SK-MEL-5 (cell line): ENCODE measurements around the gene TPRX1. TPM values are rescaled to one million over a fixed set of nuclear protein-coding genes. Genes with fewer than 3 reads are reported as not detected.
"Not testable (repeated sequence)": the region's sequence is repeated elsewhere in the genome, so short reads cannot be mapped to it uniquely, and the experiment has no call there.

Source experiments
- DNase-seq: peaks from one replicate; pipeline ENCODE4 v3.0.0-alpha.2; 2016; ENCODE audit warnings: low read depth, low spot score
- in situ Hi-C: cut with HindIII; loops from 2 replicates; pipeline ENCODE4 v1.10.0; 2016; ENCODE audit warnings: low sequenced_read_pairs, high pct_unique_total_duplicates, low pct_unique_long_range_greater_than_20kb
- total RNA-seq: library from RNA; depleted of rRNA; stranded (reverse); fragments of >200 nt; shearing (Covaris generic); gene quantifications from 2 replicates; pipeline ENCODE4 v1.2.3, GENCODE V29; 2014

TPRX1 gene
- total RNA-seq, 1 experiment from 2014 or later = not detected

- no peak for DNase-seq
- in situ Hi-C loops = no loop called here
These were observed 2.1 kb upstream of the TPRX1 start for GRCh38 chr19:47806435-47806834.

GRCh38 chr19:47805313-47805712, 962 bp upstream of the TPRX1 start:
- in situ Hi-C loops = no loop called here
- DNase-seq = no peak

GRCh38 chr19:47803671-47804070, 680 bp downstream of the TPRX1 start:
- in situ Hi-C loops, DNase-seq: not testable (repeated sequence)

GRCh38 chr19:47803148-47803547, 1.2 kb downstream of the TPRX1 start:
- in situ Hi-C loops, DNase-seq: not testable (repeated sequence)

- DNase-seq = no peak
- in situ Hi-C loops = no loop called here
These were observed 1.8 kb downstream of the TPRX1 start for GRCh38 chr19:47802521-47803043.

GRCh38 chr19:47801270-47801669, 3.1 kb downstream of the TPRX1 start:
- in situ Hi-C loops = no loop called here

GRCh38 chr19:47798904-47799266, 5.5 kb downstream of the TPRX1 start:
- DNase-seq = no peak
- in situ Hi-C loops = no loop called here

More at GRCh38 chr19:47801270-47801669, 3.1 kb downstream of the TPRX1 start:
- no peak for DNase-seq

- in situ Hi-C loops = no loop called here
- DNase-seq = no peak
These were observed 6.1 kb downstream of the TPRX1 start for GRCh38 chr19:47797996-47798903.

- in situ Hi-C loops = no loop called here
- no peak for DNase-seq
These were observed 7.6 kb downstream of the TPRX1 start for GRCh38 chr19:47796785-47797184.

GRCh38 chr19:47794526-47794925, 9.8 kb downstream of the TPRX1 start:
- in situ Hi-C loops = no loop called here
- DNase-seq = no peak

GRCh38 chr19:47792616-47793015, 11.7 kb downstream of the TPRX1 start:
- in situ Hi-C loops = no loop called here
- DNase-seq = no peak

- in situ Hi-C loops = no loop called here
- DNase-seq = peak; percentile 86
These were observed 13.9 kb downstream of the TPRX1 start for GRCh38 chr19:47790398-47790814.

GRCh38 chr19:47789811-47790210, 14.5 kb downstream of the TPRX1 start:
- in situ Hi-C loops = not testable (repeated sequence)

GRCh38 chr19:47787307-47787706, 17.0 kb downstream of the TPRX1 start:
- DNase-seq, in situ Hi-C loops: not testable (repeated sequence)

More at GRCh38 chr19:47789811-47790210, 14.5 kb downstream of the TPRX1 start:
- DNase-seq = not testable (repeated sequence)

GRCh38 chr19:47786566-47786965, 17.8 kb downstream of the TPRX1 start:
- in situ Hi-C loops = no loop called here
- no peak for DNase-seq

- in situ Hi-C loops = no loop called here
- DNase-seq = no peak
These were observed 22.6 kb downstream of the TPRX1 start for GRCh38 chr19:47781590-47782262.

- no peak for DNase-seq
- in situ Hi-C loops = no loop called here
These were observed 24.2 kb downstream of the TPRX1 start for GRCh38 chr19:47780215-47780551.

- no peak for DNase-seq
- in situ Hi-C loops = no loop called here
These were observed 24.7 kb downstream of the TPRX1 start for GRCh38 chr19:47779524-47780214.
